Kidney (tissue), 14 donors: ENCODE data around the gene GDE1. TPM values are rescaled to one million over a fixed set of nuclear protein-coding genes. Genes with fewer than 3 reads are reported as not detected.

Experiments
- DNase-seq, 5 donors: peaks; one replicate each; pipeline ENCODE4 v3.0.0-alpha.2; 2013 to 2020
- FAIRE-seq: peaks from 2 replicates; lab custom pipeline; 2012; peaks lifted over from hg19 to GRCh38; lab: Jason Lieb, UNC
- H3K27ac ChIP-seq, 2 donors: one replicate each; pipeline ENCODE4 v1.7.0; 2013; ENCODE audit warnings: low read depth in 2 of 2, low read length in 2 of 2, inconsistent platforms in 1 of 2
- H3K27me3 ChIP-seq: one replicate; pipeline ENCODE4 v1.7.1; 2013; ENCODE audit warnings: low read length, inconsistent platforms; ENCODE audit not compliant: control insufficient read depth, insufficient read depth
- H3K36me3 ChIP-seq, 3 donors: one replicate each; pipeline versions ENCODE4 v1.7.0 to v1.7.1; 2013; ENCODE audit warnings: low read length in 3 of 3, control low read depth in 1 of 3, inconsistent platforms in 1 of 3; ENCODE audit not compliant: insufficient read depth in 3 of 3, control insufficient read depth in 2 of 3
- H3K4me1 ChIP-seq, 3 donors: one replicate each; pipeline versions ENCODE4 v1.7.0 to v1.7.1; 2013; ENCODE audit warnings: low read length in 3 of 3, inconsistent platforms in 1 of 3, low read depth in 1 of 3; ENCODE audit not compliant: control insufficient read depth in 2 of 3, insufficient read depth in 2 of 3
- H3K4me3 ChIP-seq, 3 donors: one replicate each; pipeline versions ENCODE4 v1.7.0 to v1.8.1; 2013; ENCODE audit warnings: low read length in 3 of 3, control low read depth in 1 of 3, inconsistent platforms in 1 of 3
- H3K9ac ChIP-seq, 3 donors: one replicate each; pipeline versions ENCODE4 v1.7.0 to v1.7.1; 2013; ENCODE audit warnings: low read length in 3 of 3, control low read depth in 1 of 3, inconsistent platforms in 1 of 3
- H3K9me3 ChIP-seq, 3 donors: one replicate each; pipeline versions ENCODE4 v1.7.0 to v1.7.1; 2013; ENCODE audit warnings: low read length in 3 of 3, control low read depth in 1 of 3, inconsistent platforms in 1 of 3; ENCODE audit not compliant: control insufficient read depth in 2 of 3, insufficient read depth in 1 of 3
- CTCF ChIP-seq: IDR thresholded peaks from 3 replicates; pipeline ENCODE4 v1.5.1; 2012; ENCODE audit warnings: mild to moderate bottlenecking, moderate library complexity, borderline replicate concordance; ENCODE audit not compliant: insufficient read depth; ENCODE audit errors: extremely low read depth
- intact Hi-C: fragments of 100-400 bp; cut with DNase I; formaldehyde crosslinking; loops from one replicate; pipeline ENCODE4 v1.11.1; 2022
- polyA plus RNA-seq: library from polyadenylated mRNA; stranded (reverse); fragments of 350-450 nt; fragmentation: Illumina TruSeq; extraction: RNeasy Lipid Tissue Mini Kit (QIAGEN cat#74804); gene quantifications from one replicate; pipeline ENCODE4 v1.2.3, GENCODE V29; 2014; ENCODE audit warnings: low read depth, low replicate concordance; ENCODE audit not compliant: insufficient read depth
- total RNA-seq: library from RNA; stranded (reverse); fragmentation: NEBNext Ultra II Directional; extraction: Animal tissue kit (Norgen Biotek cat#: 25700); gene quantifications from one replicate; pipeline ENCODE4 v1.2.1, GENCODE V29; 2021
- donor health status: control.
- donor health status: control.
- donor health status: control.
- donor health status: control.
- donor health status: control.
- donor health status: DM: yes; HTN: yes; CAD: no.
- donor health status: Normal renal cell carcinoma (clear cell type).

Gene GDE1
- total and polyA plus RNA-seq, 2 donors from 2014 or later, result 48.2 to 54.7 TPM

- Histone ChIP-seq H3K4me1 (no peaks in the 10 kb centered on the region), H3K27ac (no peak overlapping the region), H3K9ac (no peak overlapping the region), H3K36me3 (peaks cover 2 to 13% (median 9%) of the 10 kb centered on the region in 3 donors), H3K9me3 (no peaks in the 10 kb centered on the region), H3K27me3 (no peaks in the 10 kb centered on the region), H3K4me3 (no peak overlapping the region)
- intact Hi-C loops, result no loop called here
- FAIRE-seq (no peak), DNase-seq (no peak)
- no peak for TF ChIP-seq CTCF
Observed at GRCh38 chr16:19540241-19540970, 18.5 kb upstream of the GDE1 start.

- no peaks in the 10 kb centered on the region for H3K9me3 ChIP-seq
- intact Hi-C loops, result no loop called here
- H3K27ac ChIP-seq, result no peak overlapping the region
- TF ChIP-seq CTCF, result no peak
- no peaks in the 10 kb centered on the region for H3K27me3 ChIP-seq
- no peak overlapping the region for H3K4me3 ChIP-seq
- H3K9ac ChIP-seq, result no peak overlapping the region
- FAIRE-seq (no peak), DNase-seq (no peak)
- peaks cover 0 to 16% (median 16%) of the 10 kb centered on the region in 3 donors for H3K36me3 ChIP-seq
- no peaks in the 10 kb centered on the region for H3K4me1 ChIP-seq
Observed at GRCh38 chr16:19532601-19533000, 10.7 kb upstream of the GDE1 start.

- FAIRE-seq (no peak), DNase-seq (no peak)
- no peaks in the 10 kb centered on the region for H3K9me3 ChIP-seq
- H3K27ac ChIP-seq, result no peak overlapping the region
- intact Hi-C loops, result no loop called here
- no peak overlapping the region for H3K4me3 ChIP-seq
- no peak overlapping the region for H3K9ac ChIP-seq
- peaks cover 0 to 6% (median 2%) of the 10 kb centered on the region in 3 donors for H3K4me1 ChIP-seq
- H3K36me3 ChIP-seq, result peaks cover 0 to 7% (median 7%) of the 10 kb centered on the region in 3 donors
- TF ChIP-seq CTCF, result no peak
- no peaks in the 10 kb centered on the region for H3K27me3 ChIP-seq
Observed at GRCh38 chr16:19528666-19529065, 6.8 kb upstream of the GDE1 start.
